Left hindlimb (tissue), 1 donor: ENCODE results near the gene PPIP5K1.

ENCODE experiments used
- DNase-seq: peaks from one replicate; pipeline ENCODE4 v3.0.0-alpha.2; 2018

The PPIP5K1 gene

GRCh38 chr15:43487271-43487895 lies 102.6 kb downstream of the PPIP5K1 start:
- DNase-seq = no peak

- DNase-seq = no peak
Measured at GRCh38 chr15:43484455-43484854, 105.6 kb downstream of the PPIP5K1 start.
